Stimulated activated CD4-positive, alpha-beta T cell treated with anti-CD3 and anti-CD28 coated beads, TNF-alpha, amount 100 ng/mL, for 1 hour (primary cell): ENCODE data around the gene PRKCD.

Experiments
- DNase-seq, 3 donors: peaks; one replicate each; pipeline ENCODE4 v3.0.0-alpha.2; 2020; ENCODE audit warnings: low read depth in 3 of 3, low spot score in 1 of 3

The PRKCD gene

DNA sequence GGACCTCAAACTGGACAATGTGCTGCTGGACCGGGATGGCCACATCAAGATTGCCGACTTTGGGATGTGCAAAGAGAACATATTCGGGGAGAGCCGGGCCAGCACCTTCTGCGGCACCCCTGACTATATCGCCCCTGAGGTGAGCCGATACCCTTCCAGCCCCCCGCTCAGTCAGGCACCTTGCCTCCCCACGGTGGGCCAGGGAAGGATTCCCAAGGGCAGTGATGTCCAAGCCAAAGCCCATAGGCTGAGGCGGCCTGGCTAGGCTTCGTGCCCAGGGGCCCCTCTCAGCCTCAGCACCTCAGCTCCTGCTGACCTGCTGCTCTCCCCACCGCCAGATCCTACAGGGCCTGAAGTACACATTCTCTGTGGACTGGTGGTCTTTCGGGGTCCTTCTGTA lies 27.7 kb downstream of the PRKCD start:
- DNase-seq, result no peak

DNA sequence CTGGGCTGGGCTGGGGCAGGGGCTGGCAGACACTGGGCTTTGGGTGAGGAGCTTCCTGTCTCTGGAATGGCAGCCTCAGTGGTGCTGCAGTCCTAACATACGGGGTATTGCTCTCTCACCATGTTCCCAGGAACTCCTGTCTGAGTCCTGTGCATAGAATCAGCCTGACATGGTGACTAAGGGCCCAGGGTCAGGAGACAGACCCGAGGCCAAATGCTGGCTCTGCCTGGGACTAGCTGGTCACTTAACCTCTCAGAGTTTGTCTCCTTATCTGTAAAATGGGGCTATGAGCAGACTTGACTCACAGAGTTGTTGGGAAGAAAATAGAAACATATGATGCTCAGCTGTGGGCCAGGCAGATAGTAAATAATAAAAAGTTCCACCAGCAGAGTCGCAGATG lies 28.3 kb downstream of the PRKCD start:
- DNase-seq, result no peak

DNA sequence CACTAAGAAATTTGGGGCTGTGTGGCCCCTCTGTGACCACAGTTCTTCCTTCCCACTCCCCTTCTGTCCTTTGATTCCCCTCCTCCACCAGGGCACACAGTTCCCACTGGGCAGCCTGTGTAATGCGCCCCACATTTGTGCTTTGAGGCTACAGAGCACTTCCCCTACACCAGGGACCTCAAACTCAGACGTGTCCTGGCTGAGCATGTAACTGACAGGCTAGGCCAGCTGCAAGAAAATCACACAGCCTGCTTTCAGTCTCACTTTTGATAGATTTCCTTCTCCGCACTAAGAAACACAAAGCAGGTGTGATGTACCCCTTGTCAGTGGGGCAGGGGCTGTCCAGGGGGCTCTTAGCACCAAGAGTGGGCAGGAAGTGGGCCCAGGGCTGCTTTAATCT lies 29.6 kb downstream of the PRKCD start:
- no peak for DNase-seq

DNA sequence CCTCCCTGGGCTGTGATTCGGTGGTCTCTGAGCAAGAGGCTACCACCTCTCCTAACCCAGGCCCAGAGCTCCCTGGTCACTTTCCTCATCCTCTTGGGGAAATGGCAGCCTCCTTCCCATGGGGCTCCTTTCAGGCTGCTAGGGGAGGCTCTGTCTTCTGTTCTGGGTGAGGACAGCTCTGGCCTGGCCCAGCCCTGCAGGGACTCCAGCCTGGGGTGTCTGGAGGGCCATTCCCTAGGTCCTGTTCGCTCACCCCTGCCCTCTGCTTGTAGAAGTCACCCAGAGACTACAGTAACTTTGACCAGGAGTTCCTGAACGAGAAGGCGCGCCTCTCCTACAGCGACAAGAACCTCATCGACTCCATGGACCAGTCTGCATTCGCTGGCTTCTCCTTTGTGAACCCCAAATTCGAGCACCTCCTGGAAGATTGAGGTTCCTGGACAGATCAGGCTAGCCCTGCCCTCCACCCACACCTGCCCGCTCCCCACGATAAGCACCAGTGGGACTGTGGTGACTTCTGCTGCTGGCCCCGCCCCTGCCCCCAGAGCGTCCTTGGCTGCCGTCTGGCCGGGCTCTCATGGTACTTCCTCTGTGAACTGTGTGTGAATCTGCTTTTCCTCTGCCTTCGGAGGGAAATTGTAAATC lies 30.9 kb downstream of the PRKCD start:
- DNase-seq, result no peak

DNA sequence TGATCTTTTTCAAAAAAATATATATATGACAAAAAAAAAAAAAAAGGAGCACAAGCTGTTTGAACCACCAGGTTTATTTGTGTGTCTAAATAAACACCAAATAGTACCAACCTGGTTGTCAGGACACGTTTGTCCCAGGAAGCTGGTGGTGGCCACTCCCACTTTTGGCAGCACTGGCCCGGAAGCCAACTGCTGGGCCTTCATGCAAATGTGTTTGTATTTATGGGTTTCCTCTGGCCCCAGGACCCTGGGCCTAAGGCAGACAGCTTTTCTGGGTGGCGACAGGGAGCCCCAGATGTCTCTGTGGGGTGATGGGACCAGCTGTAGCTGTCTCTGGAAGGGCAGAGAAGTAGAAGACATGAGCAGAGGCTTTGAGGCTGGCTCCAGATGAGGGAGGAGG lies 31.6 kb downstream of the PRKCD start:
- DNase-seq, result no peak

DNA sequence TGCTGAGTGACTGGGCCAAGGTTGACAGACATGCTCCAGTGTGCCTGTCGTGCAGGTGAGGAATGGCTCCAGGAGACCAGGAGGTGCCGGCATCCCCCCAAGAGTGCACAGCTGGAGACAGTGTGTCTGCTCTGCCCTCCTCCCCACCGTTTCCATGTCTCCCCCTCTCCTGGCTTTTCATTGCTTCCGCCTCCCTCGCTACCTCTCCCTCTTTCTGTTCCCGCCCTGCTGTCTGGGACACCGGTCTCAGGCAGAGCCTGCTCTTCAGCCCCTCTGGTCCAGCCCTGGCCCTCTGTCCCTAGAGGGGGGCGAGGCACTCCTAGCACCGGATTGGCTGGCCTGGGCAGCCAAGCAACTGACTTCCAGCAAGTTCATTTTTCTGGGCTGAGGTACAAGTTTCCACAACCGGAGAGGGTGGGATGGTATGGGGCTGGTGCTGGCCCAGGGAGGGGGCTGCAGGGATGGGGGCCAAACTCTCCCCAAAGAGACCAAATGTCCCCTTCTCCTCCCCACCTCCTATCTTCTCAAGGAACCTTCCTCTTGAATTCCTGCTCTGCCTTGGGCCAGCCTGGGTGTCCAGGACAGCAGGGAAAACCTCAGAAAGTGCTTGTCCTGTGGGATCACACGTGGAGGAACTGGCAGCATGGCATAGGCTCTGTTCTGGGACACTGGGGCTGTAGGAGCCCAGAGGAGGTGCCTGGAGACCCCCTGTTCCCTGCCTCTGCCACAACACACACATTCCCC lies 32.6 kb downstream of the PRKCD start:
- DNase-seq, result no peak

DNA sequence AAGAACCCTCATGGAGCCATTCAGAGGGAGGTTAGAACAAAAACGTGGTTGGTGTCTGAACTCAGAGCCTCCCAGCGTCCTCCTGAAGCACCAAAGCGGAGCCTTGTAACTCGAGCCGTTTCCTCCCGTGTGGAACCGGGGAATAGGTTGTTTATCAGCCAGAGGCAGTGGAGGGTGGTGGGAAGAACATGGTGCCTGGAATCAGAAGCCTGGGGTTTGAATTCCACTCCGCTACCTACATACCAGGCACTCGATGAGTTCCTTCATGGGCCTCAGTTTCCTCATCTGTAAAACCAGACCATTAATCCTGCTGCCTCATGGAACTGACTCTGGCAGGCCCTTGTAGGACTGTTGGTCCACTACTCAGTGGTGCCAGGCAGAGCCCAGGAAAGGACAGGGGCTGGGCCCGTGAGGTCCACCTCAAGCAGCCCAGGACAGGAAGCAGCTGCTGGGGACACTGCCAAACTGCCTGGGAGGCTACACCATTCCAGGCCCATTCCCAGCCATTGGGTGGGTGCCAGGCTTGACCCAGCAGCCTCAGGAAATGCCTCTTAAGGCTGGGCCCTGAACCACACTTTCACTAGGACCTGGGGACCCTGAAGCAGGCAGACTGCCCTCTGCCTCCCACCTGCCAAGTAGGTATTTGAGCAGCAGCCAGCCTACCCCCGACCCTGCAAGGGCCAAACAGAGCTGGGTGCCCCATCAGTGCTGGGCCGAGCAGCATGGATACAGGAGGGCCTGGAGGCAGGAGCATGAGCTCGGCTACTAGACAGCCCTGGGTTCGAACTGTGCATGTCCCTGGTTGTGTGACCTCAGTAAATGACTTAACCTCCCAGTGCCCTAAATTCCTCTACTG lies 33.4 kb downstream of the PRKCD start:
- no peak for DNase-seq

DNA sequence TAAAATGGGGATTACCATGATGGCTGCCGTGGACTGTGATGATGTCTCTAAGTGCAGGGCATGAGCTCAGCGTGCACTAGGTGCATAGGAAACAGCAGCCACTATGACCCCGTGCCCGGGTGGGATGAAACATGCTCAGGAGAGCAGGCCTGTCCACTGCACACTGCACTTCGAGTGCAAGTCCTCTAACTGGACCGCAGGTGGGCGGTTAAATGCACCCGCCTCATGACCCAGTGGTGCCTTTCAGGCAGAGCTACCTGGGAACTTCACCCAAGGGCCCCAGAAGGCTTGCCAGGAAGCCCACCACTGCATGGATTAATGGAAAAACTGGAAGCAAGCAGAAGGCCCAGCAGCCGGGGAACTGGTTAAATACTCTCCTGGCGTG lies 34.0 kb downstream of the PRKCD start:
- DNase-seq, result no peak

DNA sequence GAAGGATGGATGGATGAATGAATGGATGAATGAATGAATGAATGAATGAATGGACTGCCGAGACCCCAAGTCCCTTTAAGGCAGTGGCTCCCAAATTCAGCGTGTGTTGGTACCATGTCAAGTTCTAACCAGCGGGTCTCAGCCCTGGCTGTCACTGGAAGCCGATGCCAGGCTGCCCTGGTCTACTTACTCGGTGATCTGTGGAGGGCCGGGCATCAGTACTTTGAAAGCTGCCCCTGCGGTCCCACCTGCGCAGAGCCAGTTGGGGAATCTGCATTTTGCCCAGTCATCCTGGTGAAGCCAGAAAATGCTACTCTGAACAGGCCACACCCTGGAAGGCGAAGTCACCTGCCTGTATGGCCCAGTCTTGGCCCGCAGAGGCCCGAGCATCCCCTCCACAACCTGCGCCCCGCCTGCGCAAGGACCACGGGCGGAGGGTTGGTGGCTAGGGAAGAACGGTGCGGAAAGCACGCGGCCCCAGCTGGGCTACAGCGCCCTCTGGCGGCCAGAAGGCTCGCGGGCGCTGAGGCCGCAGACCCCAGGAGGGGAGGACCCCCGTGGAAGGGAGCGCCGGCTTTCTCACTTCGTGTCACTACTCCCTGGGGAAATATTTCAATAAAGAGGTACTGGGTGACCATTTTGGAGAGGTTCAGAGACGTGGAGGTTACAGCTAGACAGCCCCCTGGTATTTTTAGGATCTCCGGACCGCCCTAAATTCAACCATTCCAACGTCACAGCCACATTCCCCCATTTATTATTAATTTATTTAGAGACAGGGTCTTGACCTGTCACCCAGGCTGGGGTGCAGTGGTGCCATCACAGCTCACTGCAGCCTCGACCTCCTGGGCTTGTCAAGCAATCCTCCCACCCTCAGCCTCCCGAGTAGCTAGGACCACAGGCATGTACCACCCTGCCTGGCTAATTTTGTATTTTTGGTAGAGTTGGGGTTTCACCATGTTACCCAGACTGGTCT lies 34.9 kb downstream of the PRKCD start:
- peak in 2 of 3 donors; percentile 16 to 51 for DNase-seq

DNA sequence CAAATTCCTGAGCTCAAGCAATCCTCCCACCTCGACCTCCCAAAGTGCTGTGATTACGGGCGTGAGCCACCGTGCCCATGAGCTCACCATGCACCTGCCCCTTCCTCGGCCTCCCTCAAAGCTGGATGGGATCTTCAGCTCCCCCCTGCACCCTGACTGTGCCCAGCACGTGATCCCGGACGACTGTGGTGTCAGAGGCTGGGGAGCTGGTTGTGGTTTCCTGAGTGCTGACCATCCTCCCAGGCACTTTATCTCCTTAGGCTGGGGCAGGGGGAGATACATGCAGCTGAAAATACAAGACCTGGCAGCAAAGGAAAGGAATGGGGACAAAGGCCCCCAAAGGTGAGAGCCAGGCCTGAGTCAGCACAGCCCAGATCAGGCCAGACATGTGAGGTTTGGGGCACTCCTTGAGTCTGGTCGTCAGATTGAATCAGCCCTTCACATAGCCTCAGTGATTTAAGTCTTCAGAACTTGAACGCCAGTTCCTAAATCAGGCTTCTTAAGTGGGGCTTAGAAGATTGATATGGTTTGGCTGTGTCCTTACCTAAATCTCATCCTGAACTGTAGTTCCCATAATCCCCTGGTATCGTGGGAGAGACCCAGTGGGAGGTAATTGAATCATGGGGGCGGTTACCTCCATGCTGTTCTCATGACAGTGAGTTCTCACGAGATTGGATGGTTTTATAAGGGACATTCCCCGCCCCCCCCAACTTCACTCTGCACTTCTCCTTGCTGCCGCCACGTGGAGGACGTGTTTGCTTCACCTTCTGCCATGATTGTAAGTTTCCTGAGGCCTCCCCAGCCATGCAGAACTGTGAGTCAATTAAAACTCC lies 35.8 kb downstream of the PRKCD start:
- DNase-seq, result peak in 1 of 3 donors; percentile 11

DNA sequence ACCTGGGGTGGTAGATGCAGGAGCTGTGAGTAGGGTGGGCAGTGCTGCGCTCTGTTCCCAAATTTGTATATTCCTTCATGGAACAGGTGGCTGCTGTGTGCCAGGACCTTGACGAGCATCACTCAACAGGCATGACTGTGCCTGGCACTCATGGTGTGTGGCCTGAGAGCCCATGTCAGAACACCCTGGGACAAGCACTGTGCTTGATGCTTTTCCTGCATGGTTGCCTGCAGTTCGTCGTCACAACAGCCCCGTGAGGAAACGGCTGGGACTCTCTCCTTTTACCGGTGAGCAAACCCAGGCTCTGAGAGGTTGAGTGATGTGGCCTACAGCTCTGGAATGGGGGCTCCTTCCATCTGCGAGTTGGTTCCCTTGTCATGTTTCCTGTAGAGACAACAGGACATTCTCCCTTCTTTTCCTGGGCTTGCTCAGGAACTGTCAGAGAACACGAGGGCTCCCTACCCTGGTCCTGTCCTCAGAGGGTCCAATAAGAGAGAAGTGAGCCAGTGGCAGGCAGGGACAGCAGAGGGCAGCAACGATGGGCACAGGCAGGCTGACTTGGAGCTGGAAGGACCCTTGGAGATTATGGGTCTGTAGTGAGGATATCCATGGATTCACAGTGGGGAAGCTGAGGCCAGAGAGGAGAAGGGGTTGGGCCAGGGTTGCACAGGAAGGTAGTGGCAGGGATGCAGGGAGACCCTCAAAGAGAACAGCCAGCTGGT lies 37.4 kb downstream of the PRKCD start:
- no peak for DNase-seq

DNA sequence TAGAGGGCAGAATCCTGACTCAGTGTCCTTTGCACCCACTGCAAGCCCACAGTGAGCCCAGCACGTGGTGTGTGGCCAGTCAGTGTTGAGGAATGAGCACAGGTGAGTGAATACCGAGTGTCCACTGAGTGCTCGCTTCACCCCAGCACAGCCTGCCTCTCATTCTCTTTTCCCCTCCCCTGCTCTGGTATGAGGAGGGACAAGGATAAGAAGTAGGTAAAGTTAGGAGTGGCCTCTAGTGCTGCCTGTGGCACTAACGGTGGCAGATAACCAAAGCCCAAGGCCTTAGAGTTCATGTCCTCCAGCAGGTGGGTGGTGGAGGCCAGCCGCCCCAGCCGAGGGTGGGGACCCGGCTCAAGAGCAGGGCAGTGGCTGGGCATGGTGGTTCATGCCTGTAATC lies 38.0 kb downstream of the PRKCD start:
- DNase-seq, result no peak

DNA sequence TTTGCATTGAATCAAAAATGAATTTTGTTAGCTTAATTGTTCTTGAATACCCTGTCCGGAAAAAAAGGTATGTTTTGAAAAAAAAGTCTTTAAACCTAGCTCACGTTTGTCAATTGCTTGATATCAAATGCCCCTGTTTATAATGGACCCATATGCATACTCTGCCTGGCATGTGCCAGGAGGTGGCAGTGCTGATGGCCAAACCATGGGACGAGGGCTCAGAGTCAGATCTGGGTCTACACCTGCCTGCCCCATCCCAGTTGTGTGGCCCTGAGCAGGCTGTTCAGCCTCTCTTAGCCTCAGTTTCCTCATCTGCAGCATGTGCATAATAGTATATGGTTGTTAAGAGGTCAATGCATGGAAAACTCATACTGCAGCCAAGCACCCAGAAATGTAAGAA lies 38.8 kb downstream of the PRKCD start:
- no peak for DNase-seq

DNA sequence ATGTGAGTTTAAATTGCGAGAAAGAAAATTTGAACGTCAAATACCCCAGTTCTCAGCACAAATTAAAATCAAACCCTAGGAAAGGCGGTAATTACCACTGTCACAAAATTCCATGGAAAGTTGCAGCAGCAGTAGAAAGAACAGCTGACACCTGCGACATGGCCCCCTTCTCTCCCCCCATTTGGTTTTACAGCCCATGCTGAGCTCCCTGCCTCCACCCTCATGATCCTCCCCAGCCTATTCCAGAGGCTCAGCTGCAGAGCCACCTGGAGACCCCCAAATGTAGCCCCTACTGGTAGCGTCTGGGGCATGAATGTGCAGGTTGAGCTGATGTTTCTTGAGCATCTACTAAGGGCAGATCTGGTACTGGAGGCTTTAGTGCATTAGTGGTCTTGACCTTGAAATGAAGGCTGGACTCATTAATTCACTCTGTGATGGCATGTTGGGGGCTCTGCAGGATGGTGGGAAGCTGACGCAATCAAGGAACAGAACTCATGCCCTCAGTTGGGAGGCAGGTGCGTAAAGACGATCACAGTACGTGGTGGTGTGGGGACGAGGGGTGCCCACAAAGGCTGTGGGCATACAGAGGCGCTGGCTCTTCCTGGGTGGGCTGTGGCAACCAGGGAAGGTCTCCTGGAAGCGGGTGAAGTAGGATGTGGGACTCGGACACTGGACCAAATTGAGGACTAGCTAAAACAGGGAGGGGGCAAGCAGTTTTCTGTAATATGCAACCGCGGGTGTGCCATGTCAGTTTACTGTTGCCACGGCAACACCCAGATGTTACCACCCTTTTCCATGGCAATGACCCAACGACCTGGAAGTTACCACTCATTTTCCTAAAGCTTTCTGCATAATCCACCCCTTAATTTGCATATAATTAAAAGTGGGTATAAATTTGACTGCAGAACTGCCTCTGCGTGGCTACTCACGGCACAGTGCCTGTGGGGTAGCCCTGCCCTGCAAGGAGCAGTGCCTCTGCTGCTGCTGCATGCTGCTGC lies 39.8 kb downstream of the PRKCD start:
- DNase-seq, result no peak

DNA sequence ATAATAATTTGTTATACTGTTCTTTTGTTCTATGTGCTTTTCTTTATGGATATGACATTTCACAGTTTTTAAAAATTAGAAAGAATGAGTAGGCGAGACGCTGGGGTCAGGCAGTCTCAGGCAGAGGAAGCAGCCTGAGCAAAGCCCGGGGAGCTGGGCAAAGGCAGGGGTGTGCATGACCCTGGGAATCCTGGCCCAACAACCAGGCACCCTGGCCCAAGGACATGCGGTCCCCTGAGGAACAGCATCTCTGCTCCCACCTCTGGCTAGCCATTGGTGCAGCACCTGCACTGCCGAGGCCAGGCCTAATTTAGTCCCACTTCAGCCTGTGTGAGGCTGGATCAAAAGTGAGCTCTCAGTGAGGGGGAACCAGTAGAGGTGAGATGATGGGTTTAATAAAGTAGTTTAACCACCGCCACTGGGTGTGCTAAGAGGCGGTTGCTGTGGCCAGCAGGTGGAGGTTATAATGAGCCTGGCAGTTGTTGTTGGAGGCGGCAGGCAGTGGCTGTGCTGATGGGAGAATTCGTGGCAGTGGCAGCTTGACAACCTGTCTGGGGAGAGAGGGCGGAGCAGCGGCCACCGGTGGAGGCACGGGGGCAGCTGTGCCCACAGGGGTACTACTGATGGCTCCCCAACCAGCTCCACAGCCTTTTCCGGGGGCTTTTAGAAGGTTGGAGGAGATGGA lies 41.5 kb downstream of the PRKCD start:
- DNase-seq, result no peak

DNA sequence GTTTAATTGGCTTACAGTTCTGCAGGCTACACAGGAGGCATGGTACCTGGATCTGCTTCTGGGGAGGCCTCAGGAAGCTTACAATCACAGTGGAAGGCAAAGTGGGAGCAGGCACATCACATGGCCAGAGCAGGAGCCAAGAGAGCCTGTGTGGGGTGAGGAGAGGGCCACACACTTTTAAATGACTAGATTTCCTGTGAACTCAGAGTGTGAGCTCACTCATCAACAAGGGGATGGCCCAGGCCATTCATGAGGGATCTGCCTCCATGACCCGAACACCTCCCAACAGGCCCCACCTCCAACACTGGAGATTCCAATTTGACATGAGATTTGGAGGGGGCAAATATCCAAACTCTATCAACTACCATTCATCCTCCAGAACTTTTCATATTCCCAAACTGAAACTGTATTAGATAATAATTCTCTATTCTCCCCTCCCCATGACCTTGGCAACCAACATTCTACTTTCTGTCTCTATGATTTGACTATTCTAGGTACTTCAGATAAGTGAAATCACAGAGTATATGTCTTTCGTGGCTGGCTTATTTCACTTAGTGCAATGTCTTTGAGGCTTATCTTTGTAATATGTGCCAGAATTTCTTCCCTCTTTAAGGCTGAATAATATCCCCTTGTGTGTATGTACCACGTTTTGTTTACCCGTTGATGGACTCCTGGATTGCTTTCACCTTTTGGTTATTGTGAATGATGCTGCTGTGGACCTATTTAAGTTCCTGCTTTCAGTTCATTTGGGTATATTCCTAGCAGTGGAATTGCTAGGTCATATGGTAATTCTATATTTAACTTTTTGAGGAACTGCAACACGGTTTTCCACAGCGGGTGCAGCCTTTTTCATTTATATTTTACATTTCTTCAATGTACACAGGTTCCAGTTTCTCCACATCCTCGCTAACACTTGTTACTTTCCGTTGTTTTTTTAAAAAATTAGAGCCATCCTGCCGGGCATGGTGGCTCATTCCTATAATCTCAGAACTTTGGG lies 51.0 kb downstream of the PRKCD start:
- DNase-seq, result no peak
